HepG2 (cell line): ENCODE measurements around the gene YEATS4. TPM values are rescaled to one million over a fixed set of nuclear protein-coding genes. Genes with fewer than 3 reads are reported as not detected.
A peak's percentile ranks its signal among the peaks of the same experiment; 100 is the strongest.

ENCODE experiments used
- ATF7 ChIP-seq, 2 experiments: fragments of 450-650 bp in 1 of 2; sonication (generic) in 1 of 2; formaldehyde crosslinking in 1 of 2; IDR thresholded peaks; 2 replicates each; pipeline versions ENCODE4 v1.4.0 to v1.6.1; 2016 to 2020; ENCODE audit warnings: antibody characterized with exemption in 1 of 2, mild to moderate bottlenecking in 1 of 2, missing genetic modification reagents in 1 of 2
- GTF3A ChIP-seq: sonication (generic); formaldehyde crosslinking; conservative IDR thresholded peaks from 2 replicates; pipeline ENCODE4 v1.4.0; 2020; ENCODE audit warnings: mild to moderate bottlenecking, missing genetic modification reagents
- HOXA9 ChIP-seq: sonication (generic); formaldehyde crosslinking; IDR thresholded peaks from 2 replicates; pipeline ENCODE4 v1.8.1; 2022; ENCODE audit warnings: missing genetic modification reagents, mild to moderate bottlenecking, moderate library complexity, borderline replicate concordance
- MAF1 ChIP-seq: sonication (generic); formaldehyde crosslinking; IDR thresholded peaks from 2 replicates; pipeline ENCODE4 v1.5.0; 2020; ENCODE audit warnings: missing genetic modification reagents, borderline replicate concordance
- NFE2L2 ChIP-seq: fragments of 150-350 bp; IDR thresholded peaks from 2 replicates; pipeline ENCODE4 v1.6.1; 2014; ENCODE audit warnings: low read length
- NFYC ChIP-seq: IDR thresholded peaks from 2 replicates; pipeline ENCODE4 v1.6.1; 2016; ENCODE audit warnings: missing genetic modification reagents, missing compliant biosample characterization
- POLR2A ChIP-seq, 2 experiments: IDR thresholded peaks; 2 replicates each; pipeline ENCODE4 v1.6.1; 2011; ENCODE audit warnings: low read depth in 2 of 2, low read length in 2 of 2, mild to moderate bottlenecking in 1 of 2, moderate library complexity in 1 of 2; ENCODE audit not compliant: insufficient read depth in 1 of 2
- ZNF318 ChIP-seq: sonication (generic); formaldehyde crosslinking; IDR thresholded peaks from 2 replicates; pipeline ENCODE4 v1.4.0; 2020; ENCODE audit warnings: mild to moderate bottlenecking, missing genetic modification reagents
- ZNF552 ChIP-seq: sonication (generic); formaldehyde crosslinking; IDR thresholded peaks from 2 replicates; pipeline ENCODE4 v1.9.0; 2022; ENCODE audit warnings: missing genetic modification reagents, mild to moderate bottlenecking, borderline replicate concordance
- ZNF569 ChIP-seq: sonication (generic); formaldehyde crosslinking; IDR thresholded peaks from 2 replicates; pipeline ENCODE4 v1.5.0; 2020; ENCODE audit warnings: mild to moderate bottlenecking, missing genetic modification reagents, moderate library complexity, borderline replicate concordance
- polyA plus RNA-seq, 8 experiments: library from polyadenylated mRNA; depleted of rRNA in 3 of 8; stranded (reverse) in 7 of 8; unstranded in 1 of 8; fragments of >200 nt; fragmentation: Illumina TruSeq in 4 of 8; extraction: Trizol in 4 of 8; gene quantifications; 2 replicates each; pipeline versions ENCODE4 v1.2.1 to v1.2.3, GENCODE V29; 2011 to 2016; ENCODE audit warnings: low read depth in 4 of 8, missing spikeins in 1 of 8, mixed read lengths in 1 of 8; ENCODE audit not compliant: insufficient read depth in 1 of 8
- total RNA-seq, 5 experiments: library from RNA; depleted of rRNA; stranded (reverse); fragments of >200 nt; fragmentation: Illumina TruSeq; extraction: Trizol; gene quantifications; 2 replicates each; pipeline ENCODE4 v1.2.3, GENCODE V29; 2016; ENCODE audit warnings: low read depth in 1 of 5
- TF ChIP-seq, protein P1 (sequence below), 2 experiments: fragments of 450-650 bp in 1 of 2; sonication (generic) in 1 of 2; formaldehyde crosslinking in 1 of 2; IDR thresholded peaks; 2 replicates each; pipeline versions ENCODE4 v1.6.1 to v1.8.0; 2016 to 2022; ENCODE audit warnings: antibody characterized with exemption in 1 of 2, mild to moderate bottlenecking in 1 of 2, missing genetic modification reagents in 1 of 2

YEATS4 gene
- total and polyA plus RNA-seq, 2 of the 13 experiments (the other 11 are each of a cell fraction or from before 2014, with no cell fraction given) = 16.8 to 45.0 TPM

DNA sequence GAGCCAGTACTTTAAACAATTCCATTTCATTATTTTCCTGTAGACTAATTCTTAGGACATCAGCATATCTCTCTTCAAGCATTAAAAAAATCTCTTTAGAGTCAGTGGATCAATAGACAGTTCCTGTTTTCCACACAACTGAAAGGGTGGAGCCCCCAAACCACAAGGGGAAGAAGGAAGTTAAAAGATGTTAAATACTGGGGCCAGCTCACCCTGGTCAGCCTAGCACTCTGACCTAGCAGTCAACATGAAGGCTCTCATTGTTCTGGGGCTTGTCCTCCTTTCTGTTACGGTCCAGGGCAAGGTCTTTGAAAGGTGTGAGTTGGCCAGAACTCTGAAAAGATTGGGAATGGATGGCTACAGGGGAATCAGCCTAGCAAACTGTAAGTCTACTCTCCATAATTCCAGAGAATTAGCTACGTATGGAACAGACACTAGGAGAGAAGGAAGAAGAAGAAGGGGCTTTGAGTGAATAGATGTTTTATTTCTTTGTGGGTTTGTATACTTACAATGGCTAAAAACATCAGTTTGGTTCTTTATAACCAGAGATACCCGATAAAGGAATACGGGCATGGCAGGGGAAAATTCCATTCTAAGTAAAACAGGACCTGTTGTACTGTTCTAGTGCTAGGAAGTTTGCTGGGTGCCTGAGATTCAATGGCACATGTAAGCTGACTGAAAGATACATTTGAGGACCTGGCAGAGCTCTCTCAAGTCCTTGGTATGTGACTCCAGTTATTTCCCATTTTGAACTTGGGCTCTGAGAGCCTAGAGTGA, 11.2 kb upstream of the YEATS4 start, which contains the start of gene LYZ (continued):
- TF ChIP-seq, protein P1, sequence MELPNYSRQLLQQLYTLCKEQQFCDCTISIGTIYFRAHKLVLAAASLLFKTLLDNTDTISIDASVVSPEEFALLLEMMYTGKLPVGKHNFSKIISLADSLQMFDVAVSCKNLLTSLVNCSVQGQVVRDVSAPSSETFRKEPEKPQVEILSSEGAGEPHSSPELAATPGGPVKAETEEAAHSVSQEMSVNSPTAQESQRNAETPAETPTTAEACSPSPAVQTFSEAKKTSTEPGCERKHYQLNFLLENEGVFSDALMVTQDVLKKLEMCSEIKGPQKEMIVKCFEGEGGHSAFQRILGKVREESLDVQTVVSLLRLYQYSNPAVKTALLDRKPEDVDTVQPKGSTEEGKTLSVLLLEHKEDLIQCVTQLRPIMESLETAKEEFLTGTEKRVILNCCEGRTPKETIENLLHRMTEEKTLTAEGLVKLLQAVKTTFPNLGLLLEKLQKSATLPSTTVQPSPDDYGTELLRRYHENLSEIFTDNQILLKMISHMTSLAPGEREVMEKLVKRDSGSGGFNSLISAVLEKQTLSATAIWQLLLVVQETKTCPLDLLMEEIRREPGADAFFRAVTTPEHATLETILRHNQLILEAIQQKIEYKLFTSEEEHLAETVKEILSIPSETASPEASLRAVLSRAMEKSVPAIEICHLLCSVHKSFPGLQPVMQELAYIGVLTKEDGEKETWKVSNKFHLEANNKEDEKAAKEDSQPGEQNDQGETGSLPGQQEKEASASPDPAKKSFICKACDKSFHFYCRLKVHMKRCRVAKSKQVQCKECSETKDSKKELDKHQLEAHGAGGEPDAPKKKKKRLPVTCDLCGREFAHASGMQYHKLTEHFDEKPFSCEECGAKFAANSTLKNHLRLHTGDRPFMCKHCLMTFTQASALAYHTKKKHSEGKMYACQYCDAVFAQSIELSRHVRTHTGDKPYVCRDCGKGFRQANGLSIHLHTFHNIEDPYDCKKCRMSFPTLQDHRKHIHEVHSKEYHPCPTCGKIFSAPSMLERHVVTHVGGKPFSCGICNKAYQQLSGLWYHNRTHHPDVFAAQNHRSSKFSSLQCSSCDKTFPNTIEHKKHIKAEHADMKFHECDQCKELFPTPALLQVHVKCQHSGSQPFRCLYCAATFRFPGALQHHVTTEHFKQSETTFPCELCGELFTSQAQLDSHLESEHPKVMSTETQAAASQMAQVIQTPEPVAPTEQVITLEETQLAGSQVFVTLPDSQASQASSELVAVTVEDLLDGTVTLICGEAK (IDR thresholded peaks at IDR 0.05) = no peak
- TF ChIP-seq, protein P1 (CRISPR knock-in tag; IDR thresholded peaks at IDR 0.05) = peak; percentile 37; the same call in 1 of the 2 replicates
- no peak for TF ChIP-seq NFE2L2
- no peak for TF ChIP-seq ZNF318
- TF ChIP-seq NFYC (CRISPR knock-in tag) = peak; percentile 50; the same call in 1 of the 2 replicates
- no peak for TF ChIP-seq ATF7 (IDR thresholded peaks at IDR 0.05)
- TF ChIP-seq ATF7 (CRISPR knock-in tag; IDR thresholded peaks at IDR 0.05) = no peak
- peak; percentile 84 to 95 for TF ChIP-seq POLR2A (IDR thresholded peaks at IDR 0.05; ENCODE audit: insufficient read depth in 1 of 2, low read depth in 2 of 2, low read length in 2 of 2)
- TF ChIP-seq MAF1 = no peak
- TF ChIP-seq GTF3A (CRISPR knock-in tag) = peak; percentile 85; the same call in 1 of the 2 replicates
- TF ChIP-seq ZNF552 (CRISPR knock-in tag) = no peak; the same call in 1 of the 2 replicates
- TF ChIP-seq HOXA9 (CRISPR knock-in tag) = no peak
- no peak for TF ChIP-seq ZNF569 (CRISPR knock-in tag)
